Panc1 (cell line): ENCODE results near the gene TTC27. TPM values are rescaled to one million over a fixed set of nuclear protein-coding genes. Genes with fewer than 3 reads are reported as not detected.

ENCODE experiments used
- ATAC-seq: fragments of 200-7000 bp; cut with Tn5 transposase; 2 replicates; pipeline ENCODE4 v1.9.1; 2020; ENCODE audit warnings: mild to moderate bottlenecking, moderate library complexity
- BruUV-seq: library from RNA; stranded (reverse); fragments of 400-500 nt; replicated peaks from 2 replicates; lab custom pipeline; 2021; lab: Mats Ljungman, UMichigan
- CTCF ChIA-PET: fragments of 300-600 bp; sonication (Branson Sonifier 250); formaldehyde crosslinking; loops from one replicate; lab custom pipeline; 2022; ENCODE audit warnings: antibody characterized with exemption; lab: Charles Lee
- POLR2A ChIA-PET: fragments of 300-600 bp; sonication (Branson Sonifier 250); formaldehyde crosslinking; loops from one replicate; lab custom pipeline; 2022; ENCODE audit warnings: antibody characterized with exemption; lab: Charles Lee
- DNase-seq: peaks from one replicate; pipeline ENCODE4 v3.0.0-alpha.2; 2010; ENCODE audit warnings: low read depth, low spot score
- H3K27ac ChIP-seq: 2 replicates; pipeline ENCODE4 v1.5.1; 2011; ENCODE audit warnings: mild to moderate bottlenecking, low read length, inconsistent platforms
- H3K27me3 ChIP-seq: fragments of 200-500 bp; sonication (Bioruptor generic); 2 replicates; pipeline ENCODE4 v1.6.0; 2014; ENCODE audit warnings: low read length, inconsistent platforms; ENCODE audit not compliant: control insufficient read depth, insufficient read depth
- H3K36me3 ChIP-seq: fragments of 200-500 bp; sonication (Bioruptor generic); 2 replicates; pipeline ENCODE4 v1.5.1; 2014; ENCODE audit warnings: inconsistent platforms, mild to moderate bottlenecking, low read length, moderate library complexity; ENCODE audit not compliant: control insufficient read depth, insufficient read depth
- H3K4me1 ChIP-seq: 2 replicates; pipeline ENCODE4 v1.5.1; 2011; ENCODE audit warnings: inconsistent platforms, mild to moderate bottlenecking, low read length, moderate library complexity; ENCODE audit not compliant: control insufficient read depth, insufficient read depth
- H3K4me3 ChIP-seq, 2 experiments: 2 replicates each; pipeline ENCODE4 v1.5.1; 2011 to 2012; ENCODE audit warnings: low read depth in 2 of 2, low read length in 2 of 2, mild to moderate bottlenecking in 2 of 2, inconsistent platforms in 1 of 2, moderate library complexity in 1 of 2
- H3K9me3 ChIP-seq: fragments of 200-500 bp; sonication (Bioruptor generic); 2 replicates; pipeline ENCODE4 v1.5.1; 2014; ENCODE audit warnings: low read depth, mild to moderate bottlenecking, inconsistent platforms, low read length, moderate library complexity; ENCODE audit not compliant: control insufficient read depth, insufficient read depth
- POLR2AphosphoS5 ChIP-seq: IDR thresholded peaks from 2 replicates; pipeline ENCODE4 v1.6.1; 2012; ENCODE audit warnings: mild to moderate bottlenecking, low read depth, low read length, moderate library complexity
- REST ChIP-seq, 2 experiments: IDR thresholded peaks; 2 replicates each; pipeline ENCODE4 v1.6.1; 2011 to 2012; ENCODE audit warnings: low read depth in 2 of 2, control low read depth in 1 of 2, low read length in 1 of 2, mild to moderate bottlenecking in 1 of 2, moderate library complexity in 1 of 2; ENCODE audit not compliant: insufficient read depth in 1 of 2
- SIN3A ChIP-seq: IDR thresholded peaks from 2 replicates; pipeline ENCODE4 v1.6.1; 2012; ENCODE audit warnings: low read depth, mild to moderate bottlenecking, low read length, moderate library complexity, borderline replicate concordance; ENCODE audit not compliant: insufficient read depth
- TCF7L2 ChIP-seq: IDR thresholded peaks from 2 replicates; pipeline ENCODE4 v1.6.1; 2011; ENCODE audit warnings: mild to moderate bottlenecking, low read depth, low read length, inconsistent platforms
- in situ Hi-C: cut with HindIII; loops from 2 replicates; pipeline ENCODE4 v1.10.0; 2016; ENCODE audit warnings: low sequenced_read_pairs, low pct_unique_long_range_greater_than_20kb
- intact Hi-C: fragments of 100-400 bp; cut with micrococcal nuclease; formaldehyde crosslinking; loops from one replicate; pipeline ENCODE4 v1.10.0; 2022; ENCODE audit not compliant: unreplicated experiment
- total RNA-seq: library from RNA; stranded (reverse); gene quantifications from one replicate; pipeline ENCODE4 v1.2.1, GENCODE V29; 2021; ENCODE audit not compliant: unreplicated experiment
- TF ChIP-seq, protein P1 (sequence below): fragments of 450-650 bp; IDR thresholded peaks from 2 replicates; pipeline ENCODE4 v1.5.1; 2017; ENCODE audit warnings: mild to moderate bottlenecking

The TTC27 gene
- total RNA-seq, 1 experiment from 2014 or later, result 24.7 TPM

DNA sequence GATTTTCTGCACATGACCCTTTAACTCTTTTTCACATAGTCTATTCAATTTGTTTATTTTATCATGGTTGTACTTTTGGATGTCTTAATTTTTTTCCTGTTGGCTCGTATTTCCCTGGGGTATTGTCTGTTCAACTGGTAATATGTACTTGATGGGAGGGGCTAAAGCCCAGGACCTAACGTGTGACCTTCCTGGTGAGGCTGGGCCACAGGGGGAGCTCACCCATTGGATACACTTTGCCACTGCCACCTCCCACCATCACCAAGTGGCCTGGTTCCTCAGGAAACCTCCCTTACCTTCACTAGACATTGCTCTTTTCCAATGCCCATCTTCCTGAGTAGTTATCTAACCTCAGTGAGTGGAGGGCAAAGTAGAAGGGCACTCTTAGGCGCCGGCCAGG, 175.0 kb downstream of the TTC27 start:
- Histone ChIP-seq H3K9me3 (no peaks in the 10 kb centered on the region), H3K27ac (no peak overlapping the region), H3K4me3 (no peak overlapping the region), H3K36me3 (no peaks in the 10 kb centered on the region), H3K27me3 (no peaks in the 10 kb centered on the region), H3K4me1 (no peaks in the 10 kb centered on the region)
- in situ Hi-C loops (no loop called here), intact Hi-C loops (no loop called here)
- CTCF ChIA-PET, result no interaction called here
- POLR2A ChIA-PET, result no interaction called here
- DNase-seq (no peak), ATAC-seq (no peak)
- no TSS peak for BruUV-seq
- TF ChIP-seq SIN3A, result no peak
- TF ChIP-seq REST (IDR thresholded peaks at IDR 0.05; ENCODE audit: insufficient read depth in 1 of 2, low read depth in 2 of 2, low read length in 1 of 2), result no peak
- TF ChIP-seq, protein P1, sequence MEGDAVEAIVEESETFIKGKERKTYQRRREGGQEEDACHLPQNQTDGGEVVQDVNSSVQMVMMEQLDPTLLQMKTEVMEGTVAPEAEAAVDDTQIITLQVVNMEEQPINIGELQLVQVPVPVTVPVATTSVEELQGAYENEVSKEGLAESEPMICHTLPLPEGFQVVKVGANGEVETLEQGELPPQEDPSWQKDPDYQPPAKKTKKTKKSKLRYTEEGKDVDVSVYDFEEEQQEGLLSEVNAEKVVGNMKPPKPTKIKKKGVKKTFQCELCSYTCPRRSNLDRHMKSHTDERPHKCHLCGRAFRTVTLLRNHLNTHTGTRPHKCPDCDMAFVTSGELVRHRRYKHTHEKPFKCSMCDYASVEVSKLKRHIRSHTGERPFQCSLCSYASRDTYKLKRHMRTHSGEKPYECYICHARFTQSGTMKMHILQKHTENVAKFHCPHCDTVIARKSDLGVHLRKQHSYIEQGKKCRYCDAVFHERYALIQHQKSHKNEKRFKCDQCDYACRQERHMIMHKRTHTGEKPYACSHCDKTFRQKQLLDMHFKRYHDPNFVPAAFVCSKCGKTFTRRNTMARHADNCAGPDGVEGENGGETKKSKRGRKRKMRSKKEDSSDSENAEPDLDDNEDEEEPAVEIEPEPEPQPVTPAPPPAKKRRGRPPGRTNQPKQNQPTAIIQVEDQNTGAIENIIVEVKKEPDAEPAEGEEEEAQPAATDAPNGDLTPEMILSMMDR, result no peak
- no peak for TF ChIP-seq POLR2AphosphoS5
- TF ChIP-seq TCF7L2, result no peak

DNA sequence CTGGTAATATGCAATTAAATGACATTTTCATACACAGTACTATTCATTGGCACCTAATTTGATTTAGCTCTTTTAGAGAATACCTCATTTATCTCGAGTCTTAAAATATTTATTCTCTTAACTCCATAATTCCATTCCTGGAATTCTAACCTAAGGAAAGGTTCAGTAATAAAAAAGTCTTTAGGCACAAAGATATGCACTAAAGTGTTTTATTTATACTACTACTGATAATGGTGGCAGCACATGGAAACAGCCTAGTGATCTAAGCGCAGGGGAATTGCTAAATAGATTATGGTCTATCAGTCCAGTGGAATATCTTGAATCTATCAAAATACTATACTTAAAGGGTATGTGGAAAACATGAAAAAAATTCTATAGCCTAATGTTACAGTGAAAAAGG, 176.4 kb downstream of the TTC27 start:
- Histone ChIP-seq H3K27me3 (no peaks in the 10 kb centered on the region), H3K27ac (no peak overlapping the region), H3K4me1 (no peaks in the 10 kb centered on the region), H3K9me3 (no peaks in the 10 kb centered on the region), H3K36me3 (no peaks in the 10 kb centered on the region), H3K4me3 (no peak overlapping the region)
- in situ Hi-C loops (no loop called here), intact Hi-C loops (no loop called here)
- BruUV-seq, result no TSS peak
- ATAC-seq, result no peak
- POLR2A ChIA-PET, result no interaction called here
- DNase-seq, result no peak
- TF ChIP-seq SIN3A, result no peak
- no peak for TF ChIP-seq POLR2AphosphoS5
- TF ChIP-seq, protein P1, result no peak
- TF ChIP-seq TCF7L2, result no peak
- no peak for TF ChIP-seq REST (IDR thresholded peaks at IDR 0.05; ENCODE audit: insufficient read depth in 1 of 2, low read depth in 2 of 2, low read length in 1 of 2)
- CTCF ChIA-PET, result no interaction called here
